Stimulated activated naive CD4-positive, alpha-beta T cell (primary cell): ENCODE data around the gene R3HDM2.
"Not testable (repeated sequence)": the region's sequence is repeated elsewhere in the genome, so short reads cannot be mapped to it uniquely, and the experiment has no call there.

Source experiments
- DNase-seq, 6 experiments: peaks; one replicate each; lab custom pipeline; 2025; lab: John Stamatoyannopoulos, UW

Gene R3HDM2

DNA sequence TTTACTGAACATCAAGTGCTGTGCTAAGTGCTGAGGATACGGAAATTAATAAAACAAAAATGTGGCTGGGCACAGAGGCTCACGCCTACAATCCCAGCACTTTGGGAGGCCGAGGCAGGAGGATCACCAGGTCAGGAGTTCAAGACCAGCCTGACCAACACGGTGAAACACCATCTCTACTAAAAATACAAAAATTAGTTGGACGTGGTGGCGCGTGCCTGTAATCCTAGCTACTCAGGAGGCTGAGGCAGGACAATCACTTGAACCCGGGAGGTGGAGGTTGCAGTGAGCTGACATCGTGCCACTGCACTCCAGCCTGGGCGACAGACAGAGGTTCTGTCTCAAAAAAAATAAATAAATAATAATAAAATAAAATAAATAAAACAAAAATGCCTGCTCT is 3.9 kb downstream of the R3HDM2 start:
- DNase-seq = not testable (repeated sequence)

DNA sequence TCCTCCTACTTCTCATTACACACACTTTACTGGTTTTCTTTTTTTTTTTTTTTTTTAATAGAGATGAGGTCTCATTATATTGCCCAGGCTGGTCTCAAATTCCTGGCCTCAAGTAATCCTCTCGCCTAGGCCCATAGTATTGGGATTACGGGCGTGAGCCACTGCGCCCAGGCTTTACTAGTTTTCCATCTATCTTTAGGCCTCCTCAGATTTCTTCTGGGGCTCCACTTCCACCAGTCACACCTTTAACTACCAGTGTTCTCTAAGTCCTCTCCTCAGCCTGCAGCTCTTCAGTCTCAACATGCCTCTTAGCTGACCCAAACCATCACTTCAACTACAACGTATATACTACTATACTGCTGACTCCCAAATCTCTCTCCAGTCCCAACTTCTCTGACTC is 10.4 kb downstream of the R3HDM2 start:
- DNase-seq = no peak

DNA sequence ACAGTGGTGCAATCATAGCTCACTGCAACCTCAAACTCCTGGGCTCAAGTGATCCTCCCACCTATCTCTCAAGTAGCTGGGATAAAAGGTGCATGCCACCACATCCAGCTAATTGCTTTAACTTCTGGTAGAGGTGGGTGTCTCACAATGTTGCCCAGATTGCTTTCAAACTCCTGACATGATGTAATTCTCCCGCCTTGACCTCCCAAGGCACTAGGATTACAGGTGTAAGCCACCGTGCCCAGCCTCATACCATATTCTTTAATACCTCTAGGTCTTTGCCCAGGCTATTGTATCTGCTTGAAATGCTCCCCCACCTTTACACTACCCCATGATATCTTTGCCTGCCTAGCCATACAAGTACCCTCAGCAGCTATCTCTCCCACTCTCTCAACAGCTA is 11.3 kb downstream of the R3HDM2 start:
- DNase-seq = no peak

DNA sequence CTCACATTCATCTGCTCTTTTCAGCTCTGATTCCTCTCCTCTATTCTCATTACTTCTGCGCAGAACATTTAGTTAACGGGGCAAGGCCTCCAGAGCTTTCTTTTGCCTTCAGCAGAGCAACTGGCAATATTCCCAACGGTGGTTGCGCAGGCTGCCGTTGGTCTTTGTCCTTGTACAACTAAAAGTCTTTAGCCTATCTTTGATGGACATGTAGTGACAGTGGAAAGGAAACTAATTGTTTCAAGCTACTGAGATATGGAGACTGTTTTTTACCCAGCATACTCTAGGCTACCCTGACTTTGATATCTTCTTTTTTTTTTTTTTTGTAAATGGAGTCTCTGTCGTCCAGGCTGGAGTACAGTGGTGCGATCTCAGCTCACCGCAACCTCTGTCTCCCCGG is 12.6 kb downstream of the R3HDM2 start:
- no peak for DNase-seq

DNA sequence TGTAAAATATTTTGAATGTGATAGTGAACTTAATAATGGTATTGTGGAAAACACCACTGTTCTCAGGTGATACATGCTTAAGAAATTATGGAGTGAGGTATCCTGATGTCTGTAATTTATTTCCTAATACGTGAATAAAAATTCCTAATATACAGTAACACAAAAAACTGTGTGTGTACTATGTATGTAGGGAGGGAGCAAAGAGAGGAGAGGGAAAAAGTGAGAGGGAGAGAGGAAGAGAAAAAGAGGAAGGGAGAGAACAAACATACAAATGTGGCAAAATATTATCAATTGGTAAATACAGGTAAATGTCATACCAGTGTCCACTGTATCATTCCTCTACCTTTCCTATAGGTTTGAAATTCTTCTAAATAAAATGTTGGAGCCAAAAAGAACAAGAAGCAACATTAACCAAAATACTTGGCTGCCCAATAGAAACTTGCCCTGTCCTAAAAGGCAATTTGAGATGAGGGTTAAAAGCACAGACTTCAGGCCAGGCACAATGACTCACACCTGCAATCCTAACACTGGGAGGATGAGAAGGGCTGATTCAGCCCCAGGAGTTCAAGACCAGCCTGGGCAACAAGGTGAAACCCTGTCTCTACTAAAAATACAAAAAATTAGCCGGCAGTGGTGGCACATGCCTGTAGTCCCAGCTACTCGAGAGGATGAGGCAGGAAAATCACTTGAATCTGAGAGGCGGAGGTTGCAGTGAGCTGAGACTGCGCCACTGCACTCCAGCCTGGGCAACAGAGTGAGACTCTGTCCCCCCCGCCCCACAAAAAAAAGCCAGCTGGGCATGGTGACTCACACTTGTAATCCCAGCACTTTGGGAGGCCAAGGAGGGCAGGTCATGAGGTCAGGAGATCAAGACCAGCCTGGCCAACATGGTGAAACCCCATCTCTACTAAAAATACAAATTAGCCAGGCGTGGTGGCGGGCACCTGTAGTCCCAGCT is 14.5 kb downstream of the R3HDM2 start:
- DNase-seq = no peak

DNA sequence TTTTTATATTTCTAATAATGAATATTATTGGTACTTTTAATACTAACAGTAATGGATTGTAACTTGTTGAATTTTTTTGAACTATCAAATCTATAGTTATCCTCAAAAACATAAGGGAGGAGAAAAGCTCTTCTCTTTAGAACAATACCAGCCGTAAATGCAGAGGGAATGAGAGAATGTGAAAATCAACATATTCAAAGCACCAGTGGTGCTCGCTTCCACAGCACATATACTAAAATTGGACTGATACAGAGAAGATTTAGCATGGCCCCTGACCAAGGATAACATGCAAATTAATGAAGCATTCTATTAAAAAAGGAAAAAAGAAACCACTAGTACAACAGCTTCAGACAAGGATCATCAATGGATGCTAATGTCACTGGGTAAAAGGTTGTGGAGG is 15.8 kb downstream of the R3HDM2 start:
- DNase-seq = no peak

DNA sequence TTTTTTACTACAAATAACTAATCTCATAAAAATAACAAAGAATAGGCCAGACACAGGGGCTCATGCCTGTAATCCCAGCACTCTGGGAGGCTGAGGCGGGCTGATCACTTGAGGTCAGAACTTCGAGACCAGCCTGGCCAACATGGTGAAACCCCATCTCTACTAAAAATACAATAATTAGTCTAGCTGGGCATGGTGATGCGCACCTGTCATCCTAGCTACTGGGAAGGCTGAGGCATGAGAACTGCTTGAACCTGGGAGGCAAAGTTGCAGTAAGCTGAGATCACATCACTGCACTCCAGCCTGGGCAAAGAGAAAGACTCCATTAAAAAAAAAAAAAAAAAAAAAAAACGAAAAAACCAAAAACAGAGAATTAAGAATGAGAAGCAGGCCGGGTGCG is 16.7 kb downstream of the R3HDM2 start:
- not testable (repeated sequence) for DNase-seq

DNA sequence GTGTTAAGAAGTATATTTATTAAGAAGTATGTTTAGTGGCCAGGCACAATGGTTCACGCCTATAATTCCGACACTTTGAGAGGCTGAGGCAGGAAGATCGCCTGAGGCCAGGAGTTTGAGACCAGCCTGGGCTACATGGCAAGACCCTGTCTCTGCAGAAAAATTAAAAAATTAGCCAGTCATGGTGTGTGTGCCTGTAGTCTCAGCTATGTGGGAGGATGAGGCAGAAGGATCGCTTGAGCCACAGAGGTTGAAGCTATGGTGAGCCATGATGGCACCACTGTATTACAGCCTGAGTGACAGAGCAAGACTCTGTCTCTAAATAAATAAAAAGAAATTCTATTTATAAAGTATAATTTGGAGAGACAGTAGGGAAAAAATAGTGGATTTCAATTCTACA is 20.3 kb downstream of the R3HDM2 start:
- DNase-seq = no peak

DNA sequence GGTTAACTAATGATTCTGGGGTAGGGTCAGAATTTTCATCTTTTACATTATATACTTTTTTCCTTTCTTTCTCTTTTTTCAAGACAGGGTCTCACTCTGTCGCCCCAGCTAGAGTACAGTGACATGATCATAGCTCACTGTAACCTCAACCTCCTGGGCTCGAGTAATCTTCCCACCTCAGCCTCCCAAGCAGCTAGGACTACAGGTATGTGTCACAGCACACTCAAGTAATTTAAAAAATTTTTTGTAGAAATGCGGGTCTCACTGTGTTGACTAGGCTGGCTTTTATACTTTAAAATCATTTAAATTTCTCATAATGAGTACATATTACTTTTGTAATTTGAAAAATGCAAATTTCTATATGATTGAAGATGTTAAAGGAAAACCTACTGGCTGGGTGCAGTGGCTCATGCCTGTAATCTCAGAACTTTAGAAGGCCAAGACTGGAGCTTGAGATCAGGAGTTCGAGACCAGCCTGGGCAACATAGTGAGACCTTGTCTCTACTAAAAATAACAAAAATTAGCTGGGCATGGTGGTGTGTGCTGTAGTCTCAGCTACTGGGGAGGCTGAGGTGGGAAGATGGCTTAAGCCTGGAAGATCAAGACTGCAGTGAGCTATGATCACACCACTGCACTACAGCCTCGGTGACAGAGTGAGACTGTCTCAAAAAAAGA is 25.7 kb downstream of the R3HDM2 start:
- DNase-seq = no peak

DNA sequence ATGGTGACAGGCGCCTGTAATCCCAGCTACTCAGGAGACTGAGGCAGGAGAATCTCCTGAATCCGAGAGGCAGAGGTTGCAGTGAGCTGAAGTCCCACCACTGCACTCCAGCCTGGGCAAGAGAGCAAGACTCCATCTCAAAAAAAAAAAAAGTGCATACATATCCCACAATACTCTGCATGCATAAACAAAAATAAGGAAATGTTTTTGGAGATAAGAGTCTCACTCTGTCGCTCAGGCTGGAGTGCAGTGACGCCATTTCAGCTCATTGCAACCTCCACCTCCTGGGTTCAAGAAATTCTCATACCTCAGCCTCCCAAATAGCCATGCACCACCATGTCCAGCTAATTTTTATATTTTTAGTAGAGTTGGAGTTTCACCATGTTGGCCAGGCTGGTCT is 28.7 kb downstream of the R3HDM2 start:
- not testable (repeated sequence) for DNase-seq

DNA sequence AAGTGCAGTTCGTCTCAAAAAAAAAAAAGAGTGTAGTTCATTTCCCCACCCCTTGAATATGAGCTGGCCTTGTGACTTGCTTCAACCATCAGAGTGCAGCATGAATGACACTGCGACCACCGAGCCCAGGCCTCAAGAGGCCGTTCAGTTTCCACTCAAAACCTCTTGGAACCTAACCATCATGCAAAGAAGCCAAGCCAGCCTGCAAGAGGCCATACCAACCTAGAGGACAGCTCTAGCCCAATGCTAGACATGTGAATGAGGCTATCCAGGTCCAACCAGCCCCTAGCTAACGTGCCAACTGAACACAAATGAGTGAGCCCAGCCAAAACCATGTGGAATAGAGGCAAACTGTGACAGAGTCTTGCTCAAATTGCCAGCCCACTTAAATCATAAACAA is 29.7 kb downstream of the R3HDM2 start:
- no peak for DNase-seq

DNA sequence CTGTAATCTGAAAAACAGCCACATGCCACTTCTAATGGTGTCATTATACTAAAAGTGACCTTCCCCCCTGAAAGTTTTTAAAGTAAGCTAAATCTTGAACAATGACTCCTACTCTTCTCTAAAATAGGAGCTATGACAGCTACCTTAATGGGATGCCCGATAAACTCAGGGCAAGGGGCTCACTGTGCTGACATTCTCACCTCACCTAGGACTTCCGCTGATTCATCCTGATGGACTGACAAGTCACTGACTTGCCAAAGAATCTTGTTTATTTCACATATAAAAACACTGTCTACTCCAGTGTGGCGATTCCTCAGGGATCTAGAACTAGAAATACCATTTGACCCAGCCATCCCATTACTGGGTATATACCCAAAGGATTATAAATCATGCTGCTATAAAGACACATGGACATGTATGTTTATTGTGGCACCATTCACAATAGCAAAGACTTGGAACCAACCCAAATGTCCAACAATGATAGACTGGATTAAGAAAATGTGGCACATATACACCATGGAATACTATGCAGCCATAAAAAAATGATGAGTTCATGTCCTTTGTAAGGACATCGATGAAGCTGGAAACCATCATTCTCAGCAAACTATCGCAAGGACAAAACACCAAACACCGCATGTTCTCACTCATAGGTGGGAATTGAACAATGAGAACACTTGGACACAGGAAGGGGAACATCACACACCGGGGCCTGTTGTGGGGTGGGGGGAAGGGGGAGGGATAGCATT is 31.0 kb downstream of the R3HDM2 start:
- DNase-seq = not testable (repeated sequence)

DNA sequence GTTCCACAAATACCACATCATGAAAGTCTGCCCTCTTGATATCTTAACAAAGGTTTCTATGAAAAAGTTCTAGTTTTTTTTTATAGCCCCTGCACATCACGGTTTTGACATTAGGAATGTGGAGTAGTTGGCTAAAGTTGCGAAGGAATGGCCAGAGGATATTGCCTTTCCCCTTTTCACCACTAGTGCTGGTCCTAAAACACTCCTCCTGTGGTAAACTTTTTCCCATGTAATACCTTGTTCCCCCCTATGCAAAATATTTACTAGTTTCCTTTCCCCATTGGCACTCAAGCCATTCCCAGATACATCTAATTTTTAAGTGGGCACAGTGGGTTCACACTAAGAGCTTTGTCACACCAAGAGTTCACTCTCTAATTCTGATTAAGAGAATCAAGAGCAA is 33.4 kb downstream of the R3HDM2 start:
- no peak for DNase-seq

DNA sequence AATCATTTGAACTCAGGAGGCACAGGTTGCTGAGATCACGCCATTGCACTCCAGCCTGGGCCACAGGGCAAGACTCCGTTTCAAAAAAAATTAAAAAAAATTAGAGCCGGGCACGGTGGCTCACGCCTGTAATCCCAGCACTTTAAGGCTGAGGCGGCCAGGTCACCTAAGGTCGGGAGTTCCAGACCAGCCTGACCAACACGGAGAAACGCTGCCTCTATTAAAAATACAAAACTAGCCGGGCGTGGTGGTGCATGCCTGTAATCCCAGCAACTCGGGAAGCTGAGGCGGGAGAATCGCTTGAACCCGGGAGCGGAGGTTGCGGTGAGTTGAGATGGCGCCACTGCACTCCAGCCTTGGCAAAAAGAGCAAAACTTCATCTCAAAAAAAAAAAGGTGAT is 35.7 kb downstream of the R3HDM2 start:
- DNase-seq = no peak

DNA sequence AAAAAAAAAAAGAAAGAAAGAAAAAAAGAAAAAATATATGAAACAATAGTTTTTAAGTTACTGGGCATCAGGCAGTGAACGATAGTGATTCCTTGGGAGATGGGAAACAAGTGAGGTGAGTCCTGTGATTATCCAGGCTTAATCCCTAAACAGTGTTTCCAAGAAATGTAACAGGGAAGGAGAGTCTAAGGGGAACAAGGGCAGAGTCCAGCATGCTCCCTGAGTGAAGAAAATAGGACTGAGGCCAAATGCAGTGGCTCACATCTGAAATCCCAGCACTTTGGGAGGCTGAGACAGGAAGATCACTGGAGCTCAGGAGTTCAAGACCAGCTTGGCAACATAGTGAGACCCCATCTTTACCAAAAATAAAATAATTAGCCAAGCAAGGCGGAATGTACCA is 40.7 kb downstream of the R3HDM2 start:
- DNase-seq = no peak

DNA sequence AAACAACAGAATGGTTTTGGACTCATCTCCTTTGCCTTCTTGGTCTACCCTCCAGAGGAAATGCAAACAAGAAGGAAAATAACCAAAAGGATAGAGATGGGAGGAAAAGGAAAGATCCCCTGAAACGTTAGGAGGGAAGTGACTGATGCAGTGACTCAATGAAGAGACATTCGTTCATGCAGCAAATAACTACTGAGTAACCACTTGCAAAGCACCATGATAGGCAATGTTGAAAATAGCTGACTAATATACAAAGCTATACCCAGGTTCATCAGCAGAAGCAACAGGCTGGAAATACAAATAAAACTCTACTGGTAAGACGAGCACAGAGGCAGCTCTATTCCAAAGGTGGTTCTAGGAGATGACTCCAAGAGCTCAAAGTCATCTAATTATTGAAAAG is 41.8 kb downstream of the R3HDM2 start:
- DNase-seq = no peak

DNA sequence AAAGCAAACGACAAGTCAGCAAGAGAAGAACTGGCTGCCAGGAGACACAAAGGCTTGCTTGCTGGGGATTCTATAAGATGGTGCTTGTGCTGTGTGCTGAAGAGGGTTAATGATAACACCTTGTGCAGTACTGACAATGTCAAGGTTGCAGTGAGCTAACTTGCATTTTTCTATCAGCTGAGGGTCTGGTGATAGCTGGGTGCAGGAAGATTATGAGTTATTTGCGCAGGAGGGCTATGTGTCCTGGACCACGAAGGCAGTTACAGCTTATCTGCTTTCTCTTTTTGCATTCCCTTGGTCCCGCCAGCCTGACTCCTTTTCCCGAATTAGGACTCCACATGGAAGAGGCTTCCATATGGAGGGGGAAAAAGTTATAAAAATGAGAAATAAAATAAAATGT is 42.4 kb downstream of the R3HDM2 start:
- no peak for DNase-seq

DNA sequence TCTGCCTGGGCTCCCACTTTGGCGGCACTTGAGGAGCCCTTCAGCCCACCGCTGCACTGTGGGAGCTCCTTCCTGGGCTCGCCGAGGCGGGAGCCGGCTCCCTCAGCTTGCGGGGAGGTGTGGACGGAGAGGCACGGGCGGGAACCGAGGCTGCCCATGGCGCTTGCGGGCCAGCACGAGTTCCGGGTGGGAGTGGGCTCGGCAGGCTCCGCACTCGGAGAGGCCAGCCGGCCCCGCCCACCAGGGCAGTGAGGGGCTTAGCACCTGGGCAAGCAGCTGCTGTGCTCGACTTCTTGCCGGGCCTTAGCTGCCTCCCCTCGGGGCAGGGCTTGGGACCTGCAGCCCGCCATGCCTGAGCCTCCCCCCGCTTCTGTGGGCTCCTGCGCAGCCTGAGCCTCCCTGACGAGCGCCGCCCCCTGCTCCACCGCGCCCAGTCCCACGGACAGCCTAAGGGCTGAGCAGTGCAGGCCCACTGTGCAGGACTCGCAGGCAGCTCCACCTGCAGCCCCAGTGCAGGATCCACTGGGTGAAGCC is 44.6 kb downstream of the R3HDM2 start:
- DNase-seq = no peak

DNA sequence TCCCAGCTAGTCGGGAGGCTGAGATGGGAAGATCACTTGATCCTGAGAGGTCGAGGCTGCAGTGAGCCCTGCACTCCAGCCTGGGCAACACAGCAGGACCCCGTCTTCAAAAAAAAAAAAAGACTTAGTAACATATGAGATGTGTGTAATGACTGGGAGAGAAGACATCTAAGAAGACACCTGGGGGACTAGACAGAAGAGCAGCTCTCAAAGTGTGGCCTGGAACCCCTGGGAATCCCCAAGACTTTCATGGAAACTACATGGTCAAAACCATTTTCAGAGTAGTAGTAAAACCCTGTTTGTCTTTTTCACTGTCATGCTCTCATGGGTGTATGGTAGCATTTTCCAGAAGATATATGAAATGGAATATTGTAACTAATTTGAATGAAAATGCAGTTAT is 45.3 kb downstream of the R3HDM2 start:
- no peak for DNase-seq

DNA sequence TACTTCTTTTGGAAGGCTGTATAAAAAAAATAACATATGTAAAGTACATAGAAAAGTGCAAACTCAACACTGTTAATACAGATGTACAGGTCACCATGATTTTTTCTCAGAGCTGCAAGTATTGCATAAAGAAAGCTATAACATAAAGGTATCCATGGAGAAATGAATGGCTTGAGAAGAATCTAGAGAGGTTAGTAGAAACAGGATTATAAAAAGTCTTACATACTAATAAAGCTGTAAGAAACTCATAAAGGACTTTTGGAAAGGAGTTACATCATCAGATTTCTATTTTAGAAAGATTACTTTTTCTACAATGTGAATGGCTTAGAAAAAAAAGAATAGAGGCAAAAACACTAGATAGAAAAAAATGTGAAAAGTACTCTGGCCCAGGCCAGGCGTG is 46.4 kb downstream of the R3HDM2 start:
- DNase-seq = no peak

DNA sequence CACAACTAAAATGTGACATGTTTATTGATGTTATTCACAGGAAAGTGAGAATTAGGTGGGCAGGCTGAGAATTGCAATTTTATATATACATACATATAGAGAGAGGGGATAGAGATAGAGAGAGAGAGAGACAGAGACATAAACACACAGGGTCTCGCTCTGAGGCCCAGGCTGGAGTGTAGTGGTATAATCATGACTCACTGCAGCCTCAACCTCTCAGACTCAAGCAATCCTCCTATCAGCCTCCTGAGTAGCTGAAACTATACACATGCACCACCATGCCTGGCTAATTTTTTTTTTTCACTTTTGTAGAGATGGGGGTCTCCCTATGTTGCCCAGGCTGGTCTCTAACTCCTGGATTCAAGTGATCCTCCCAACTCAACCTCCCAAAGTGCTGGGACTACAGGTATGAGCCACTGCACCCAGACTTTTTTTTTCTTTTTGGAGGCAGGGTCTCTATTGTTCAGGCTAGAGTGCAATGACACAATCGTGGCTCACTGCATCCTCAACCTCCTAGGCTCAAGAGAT is 49.1 kb downstream of the R3HDM2 start:
- DNase-seq = no peak

DNA sequence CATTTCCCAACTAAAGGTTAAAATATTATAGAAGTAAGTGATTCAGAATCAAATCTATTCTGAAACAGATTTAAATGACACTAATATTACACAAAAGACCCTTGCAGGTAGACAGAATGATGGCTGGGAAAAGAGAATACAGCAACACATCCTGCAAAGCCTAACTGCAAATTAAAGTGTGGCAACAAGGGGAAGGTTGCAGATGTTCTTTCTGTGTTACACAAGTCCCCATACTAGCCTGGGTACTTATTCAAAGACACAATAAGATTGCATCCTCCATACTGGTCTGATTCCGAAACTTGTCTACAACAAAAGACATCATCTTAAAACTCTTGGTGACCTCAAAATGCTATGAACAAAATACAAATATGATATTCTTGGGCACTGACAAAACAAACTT is 50.5 kb downstream of the R3HDM2 start:
- no peak for DNase-seq
